SK-N-SH treated with all-trans-retinoic acid at 6 μM for 48 hours (cell line): ENCODE measurements around the gene SH3TC2.

Experiments
- ATAC-seq: fragments of 200-7000 bp; cut with Tn5 transposase; 3 replicates; pipeline ENCODE4 v1.9.1; 2020; ENCODE audit warnings: mild to moderate bottlenecking, moderate library complexity
- ARNTL ChIP-seq: fragments of 450-650 bp; formaldehyde crosslinking; IDR thresholded peaks from 2 replicates; pipeline ENCODE4 v1.5.0; 2020; ENCODE audit warnings: low read depth, mild to moderate bottlenecking, moderate library complexity, borderline replicate concordance
- BACH2 ChIP-seq: fragments of 250-450 bp; sonication (Bioruptor Pico); IDR thresholded peaks from 2 replicates; pipeline ENCODE4 v1.9.0; 2021; ENCODE audit warnings: mild to moderate bottlenecking, borderline replicate concordance
- CREB5 ChIP-seq: fragments of 250-450 bp; sonication (Bioruptor Pico); IDR thresholded peaks from 2 replicates; pipeline ENCODE4 v1.5.1; 2020; ENCODE audit warnings: low read depth, mild to moderate bottlenecking, moderate library complexity
- CSDC2 ChIP-seq: fragments of 250-450 bp; sonication (Bioruptor Pico); IDR thresholded peaks from 2 replicates; pipeline ENCODE4 v1.5.0; 2020; ENCODE audit warnings: mild to moderate bottlenecking, moderate library complexity
- CSRNP3 ChIP-seq: fragments of 250-450 bp; sonication (Bioruptor Pico); IDR thresholded peaks from 2 replicates; pipeline ENCODE4 v1.5.1; 2021; ENCODE audit warnings: mild to moderate bottlenecking, moderate library complexity
- ESRRG ChIP-seq: fragments of 250-450 bp; sonication (Bioruptor Pico); IDR thresholded peaks from 2 replicates; pipeline ENCODE4 v1.6.1; 2021; ENCODE audit warnings: mild to moderate bottlenecking
- GLIS3 ChIP-seq: fragments of 250-450 bp; sonication (Bioruptor Pico); IDR thresholded peaks from 2 replicates; pipeline ENCODE4 v1.5.0; 2020; ENCODE audit warnings: mild to moderate bottlenecking, moderate library complexity
- ISL1 ChIP-seq: fragments of 250-450 bp; sonication (Bioruptor Pico); IDR thresholded peaks from 2 replicates; pipeline ENCODE4 v2.1.2; 2022; ENCODE audit warnings: mild to moderate bottlenecking, moderate library complexity
- OSR1 ChIP-seq: fragments of 250-450 bp; sonication (Bioruptor Pico); IDR thresholded peaks from 2 replicates; pipeline ENCODE4 v1.8.0; 2022; ENCODE audit warnings: moderate library complexity, mild to moderate bottlenecking, inconsistent platforms
- PATZ1 ChIP-seq: fragments of 250-450 bp; sonication (Bioruptor Pico); IDR thresholded peaks from 2 replicates; pipeline ENCODE4 v1.8.0; 2020; ENCODE audit warnings: mild to moderate bottlenecking, moderate library complexity, borderline replicate concordance
- POU6F1 ChIP-seq: fragments of 250-450 bp; sonication (Bioruptor Pico); IDR thresholded peaks from 2 replicates; pipeline ENCODE4 v1.8.0; 2021; ENCODE audit warnings: low read depth, mild to moderate bottlenecking, moderate library complexity, borderline replicate concordance
- PPARA ChIP-seq: fragments of 250-450 bp; sonication (Bioruptor Pico); IDR thresholded peaks from 2 replicates; pipeline ENCODE4 v1.5.0; 2020; ENCODE audit warnings: mild to moderate bottlenecking, borderline replicate concordance
- RARB ChIP-seq: fragments of 250-450 bp; sonication (Bioruptor Pico); IDR thresholded peaks from 2 replicates; pipeline ENCODE4 v1.8.0; 2021; ENCODE audit warnings: mild to moderate bottlenecking, moderate library complexity
- SNAI2 ChIP-seq: fragments of 250-450 bp; sonication (Bioruptor Pico); IDR thresholded peaks from 2 replicates; pipeline ENCODE4 v1.5.0; 2020; ENCODE audit warnings: mild to moderate bottlenecking, moderate library complexity
- TCF4 ChIP-seq: fragments of 250-450 bp; sonication (Bioruptor Pico); IDR thresholded peaks from 2 replicates; pipeline ENCODE4 v1.8.0; 2021; ENCODE audit warnings: mild to moderate bottlenecking, moderate library complexity, borderline replicate concordance
- TOX ChIP-seq: fragments of 250-450 bp; sonication (Bioruptor Pico); IDR thresholded peaks from 2 replicates; pipeline ENCODE4 v1.8.0; 2021; ENCODE audit warnings: mild to moderate bottlenecking, moderate library complexity, borderline replicate concordance
- TSHZ2 ChIP-seq: fragments of 250-450 bp; sonication (Bioruptor Pico); IDR thresholded peaks from 2 replicates; pipeline ENCODE4 v1.5.0; 2020; ENCODE audit warnings: mild to moderate bottlenecking, moderate library complexity
- ZC3H10 ChIP-seq: fragments of 250-450 bp; sonication (Bioruptor Pico); IDR thresholded peaks from 2 replicates; pipeline ENCODE4 v1.5.1; 2021; ENCODE audit warnings: mild to moderate bottlenecking, moderate library complexity
- ZFP3 ChIP-seq: fragments of 250-450 bp; sonication (Bioruptor Pico); IDR thresholded peaks from 2 replicates; pipeline ENCODE4 v1.5.0; 2020; ENCODE audit warnings: mild to moderate bottlenecking, moderate library complexity
- ZNF565 ChIP-seq: fragments of 450-650 bp; formaldehyde crosslinking; conservative IDR thresholded peaks from 2 replicates; pipeline ENCODE4 v1.5.0; 2020; ENCODE audit warnings: low read depth, mild to moderate bottlenecking, moderate library complexity
- ZNF70 ChIP-seq: fragments of 450-650 bp; formaldehyde crosslinking; IDR thresholded peaks from 2 replicates; pipeline ENCODE4 v1.5.0; 2020; ENCODE audit warnings: mild to moderate bottlenecking, moderate library complexity
- ZNF8 ChIP-seq: fragments of 450-650 bp; formaldehyde crosslinking; IDR thresholded peaks from 2 replicates; pipeline ENCODE4 v1.5.0; 2020; ENCODE audit warnings: mild to moderate bottlenecking, moderate library complexity

The SH3TC2 gene

GRCh38 chr5:149041242-149041641, 21.6 kb downstream of the SH3TC2 start:
- no peak for TF ChIP-seq TOX (CRISPR knock-in tag)
- no peak for TF ChIP-seq RARB (CRISPR knock-in tag)
- no peak for TF ChIP-seq SNAI2 (CRISPR knock-in tag)
- no peak for TF ChIP-seq CSDC2 (CRISPR knock-in tag)
- TF ChIP-seq BACH2 (CRISPR knock-in tag) = no peak
- no peak for TF ChIP-seq ZFP3
- no peak for TF ChIP-seq OSR1 (CRISPR knock-in tag)
- TF ChIP-seq CSRNP3 = no peak
- TF ChIP-seq PATZ1 (CRISPR knock-in tag) = no peak
- TF ChIP-seq TCF4 (CRISPR knock-in tag) = no peak
- no peak for TF ChIP-seq ZNF8
- TF ChIP-seq CREB5 = no peak
- TF ChIP-seq TSHZ2 = no peak
- TF ChIP-seq ZNF70 (CRISPR knock-in tag) = no peak
- TF ChIP-seq ZNF565 (CRISPR knock-in tag) = no peak
- no peak for TF ChIP-seq PPARA
- TF ChIP-seq ESRRG = no peak
- no peak for TF ChIP-seq ARNTL (CRISPR knock-in tag)
- TF ChIP-seq POU6F1 (CRISPR knock-in tag) = no peak
- TF ChIP-seq ISL1 = no peak
- no peak for ATAC-seq

- no peak for TF ChIP-seq ZNF8
- peak; percentile 27 for TF ChIP-seq ISL1
- no peak for ATAC-seq
These were observed 22.4 kb downstream of the SH3TC2 start for GRCh38 chr5:149040421-149040820.

- ATAC-seq = no peak
- no peak for TF ChIP-seq ZNF8
- TF ChIP-seq ARNTL (CRISPR knock-in tag) = no peak
These were observed 23.4 kb downstream of the SH3TC2 start for GRCh38 chr5:149039506-149039905.

- TF ChIP-seq BACH2 (CRISPR knock-in tag) (no peak), OSR1 (CRISPR knock-in tag) (no peak), GLIS3 (CRISPR knock-in tag) (no peak), ESRRG (no peak), ZFP3 (no peak), ZC3H10 (no peak), ARNTL (CRISPR knock-in tag) (no peak), SNAI2 (CRISPR knock-in tag) (no peak), TCF4 (CRISPR knock-in tag) (no peak)
- ATAC-seq = no peak
These were observed 24.4 kb downstream of the SH3TC2 start for GRCh38 chr5:149038336-149039080.
